Adipocyte (in vitro differentiated cells): ENCODE measurements around the gene RAB44.

Experiments used
- DNase-seq: peaks from one replicate; pipeline ENCODE4 v3.0.0-alpha.2; 2015; ENCODE audit warnings: low read depth
- H3K27me3 ChIP-seq: replicated peaks from 2 replicates; pipeline ENCODE4 v1.7.0; 2013; ENCODE audit warnings: mild to moderate bottlenecking, low read length, moderate library complexity; ENCODE audit not compliant: control insufficient read depth, insufficient read depth
- H3K36me3 ChIP-seq: 2 replicates; pipeline ENCODE4 v1.7.0; 2013; ENCODE audit warnings: low read length, mild to moderate bottlenecking, moderate library complexity; ENCODE audit not compliant: control insufficient read depth, insufficient read depth, severe bottlenecking
- H3K4me1 ChIP-seq: 2 replicates; pipeline ENCODE4 v1.7.0; 2013; ENCODE audit warnings: mild to moderate bottlenecking, low read length, moderate library complexity; ENCODE audit not compliant: control insufficient read depth, insufficient read depth
- H3K4me3 ChIP-seq: 2 replicates; pipeline ENCODE4 v1.7.0; 2013; ENCODE audit warnings: mild to moderate bottlenecking, low read length, moderate library complexity
- H3K9ac ChIP-seq: 2 replicates; pipeline ENCODE4 v1.7.0; 2013; ENCODE audit warnings: mild to moderate bottlenecking, low read length, moderate library complexity
- H3K9me3 ChIP-seq: 2 replicates; pipeline ENCODE4 v1.7.0; 2013; ENCODE audit warnings: mild to moderate bottlenecking, low read length, moderate library complexity; ENCODE audit not compliant: control insufficient read depth

The RAB44 gene

DNA sequence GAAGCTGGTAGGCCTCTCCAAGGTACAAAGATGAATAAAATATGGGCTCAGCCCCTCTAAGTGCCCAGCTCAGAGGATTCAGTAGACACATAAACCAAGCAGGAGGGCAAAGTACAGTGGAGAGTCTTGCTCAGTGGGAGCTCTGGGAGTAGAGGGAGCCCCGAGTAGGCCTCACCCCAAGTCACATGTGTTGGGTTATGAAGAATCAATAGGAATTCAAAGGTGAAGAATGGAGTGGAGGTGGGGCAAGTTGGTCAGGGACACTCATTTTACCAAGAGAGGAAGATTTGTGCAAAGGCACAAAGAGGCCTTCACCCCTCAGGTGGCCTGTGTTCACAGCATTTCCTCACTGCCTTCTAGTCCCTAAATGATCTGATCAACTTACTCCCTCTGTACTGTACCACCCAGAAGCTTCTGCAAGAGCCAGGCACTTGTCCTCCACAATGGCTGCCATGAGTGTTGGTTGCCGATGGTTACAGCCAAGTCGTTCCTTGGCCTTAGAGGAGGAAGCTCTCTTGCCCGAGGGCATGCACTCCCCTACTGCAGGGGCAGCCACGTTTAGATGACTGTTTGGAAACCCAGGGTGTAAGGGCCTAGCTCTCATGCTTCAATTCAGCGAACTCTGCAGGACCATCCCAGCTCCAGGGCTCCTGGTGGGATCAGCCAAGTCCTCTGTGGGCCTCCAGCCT is 25.8 kb upstream of the RAB44 start:
- Histone ChIP-seq H3K9me3 (no peaks in the 10 kb centered on the region), H3K4me3 (no peak overlapping the region), H3K36me3 (no peaks in the 10 kb centered on the region), H3K27me3 (no peaks in the 10 kb centered on the region), H3K4me1 (peaks cover 32% of the 10 kb centered on the region), H3K9ac (no peak overlapping the region)
- DNase-seq: no peak

DNA sequence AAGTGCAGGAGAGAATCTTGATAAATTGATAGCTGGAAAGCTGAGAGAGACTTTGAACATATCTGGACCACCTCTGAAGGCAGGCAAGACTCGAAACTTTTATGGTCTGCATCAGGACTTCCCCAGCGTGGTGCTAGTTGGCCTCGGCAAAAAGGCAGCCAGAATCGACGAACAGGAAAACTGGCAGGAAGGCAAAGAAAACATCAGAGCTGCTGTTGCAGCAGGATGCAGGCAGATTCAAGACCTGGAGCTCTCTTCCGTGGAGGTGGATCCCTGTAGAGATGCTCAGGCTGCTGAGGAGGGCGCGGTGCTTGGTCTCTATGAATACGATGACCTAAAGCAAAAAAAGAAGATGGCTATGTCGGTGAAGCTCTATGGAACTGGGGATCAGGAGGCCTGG is 23.7 kb upstream of the RAB44 start:
- H3K4me3 ChIP-seq: no peak overlapping the region
- H3K27me3 ChIP-seq: no peaks in the 10 kb centered on the region
- peaks cover 29% of the 10 kb centered on the region for H3K4me1 ChIP-seq
- H3K36me3 ChIP-seq: no peaks in the 10 kb centered on the region
- H3K9me3 ChIP-seq: no peaks in the 10 kb centered on the region
- no peak overlapping the region for H3K9ac ChIP-seq
- DNase-seq: no peak

DNA sequence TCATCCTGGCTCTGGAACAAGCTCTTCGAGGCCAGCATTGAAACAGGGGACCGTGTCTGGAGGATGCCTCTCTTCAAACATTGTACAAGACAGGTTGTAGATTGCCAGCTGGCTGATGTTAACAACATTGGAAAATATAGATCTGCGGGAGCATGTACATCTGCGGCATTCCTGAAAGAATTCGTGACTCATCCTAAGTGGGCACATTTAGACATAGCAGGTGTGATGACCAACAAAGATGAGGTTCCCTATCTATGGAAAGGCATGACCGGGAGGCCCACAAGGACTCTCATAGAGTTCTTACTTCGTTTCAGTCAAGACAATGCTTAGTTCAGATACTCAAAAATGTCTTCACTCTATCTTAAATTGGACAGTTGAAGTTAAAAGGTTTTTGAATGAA is 22.7 kb upstream of the RAB44 start:
- Histone ChIP-seq H3K9me3 (no peaks in the 10 kb centered on the region), H3K36me3 (no peaks in the 10 kb centered on the region), H3K4me1 (peaks cover 26% of the 10 kb centered on the region), H3K9ac (no peak overlapping the region), H3K27me3 (no peaks in the 10 kb centered on the region), H3K4me3 (no peak overlapping the region)
- DNase-seq: no peak

DNA sequence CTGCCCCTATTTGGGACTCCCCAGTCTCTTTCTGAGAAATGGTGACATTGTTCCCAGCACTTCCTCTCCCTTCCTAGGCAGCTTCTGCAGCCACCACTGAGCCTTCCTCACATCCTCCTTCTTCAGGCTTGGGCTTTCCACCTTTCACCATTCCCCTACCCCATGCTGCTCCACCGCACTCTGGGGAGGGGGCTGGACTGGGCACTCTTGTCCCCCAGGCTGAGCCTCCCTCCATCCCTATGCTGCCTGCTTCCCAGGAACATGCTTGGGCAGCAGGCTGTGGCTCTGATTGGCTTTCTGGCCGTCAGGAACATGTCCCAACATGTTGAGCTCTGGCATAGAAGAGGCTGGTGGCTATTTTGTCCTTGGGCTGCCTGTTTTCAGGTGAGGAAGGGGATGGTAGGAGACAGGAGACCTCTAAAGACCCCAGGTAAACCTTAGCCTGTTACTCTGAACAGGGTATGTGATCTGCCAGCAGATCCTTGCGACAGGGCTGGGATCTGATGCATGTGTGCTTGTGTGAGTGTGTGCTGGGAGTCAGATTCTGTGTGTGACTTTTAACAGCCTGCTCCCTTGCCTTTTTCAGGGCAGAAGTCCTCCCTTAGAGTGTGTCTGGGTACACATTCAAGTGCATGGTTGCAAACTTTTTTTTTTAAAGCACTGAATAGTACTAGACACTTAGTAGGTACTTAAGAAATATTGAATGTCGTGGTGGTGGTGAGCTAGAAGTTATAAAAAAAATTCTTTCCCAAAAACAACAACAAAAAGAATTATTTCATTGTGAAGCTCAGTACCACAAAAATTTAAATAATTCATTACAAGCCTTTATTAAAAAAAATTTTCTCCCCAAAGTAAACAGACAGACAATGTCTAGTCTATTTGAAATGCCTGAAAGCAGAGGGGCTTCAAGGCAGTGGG is 21.2 kb upstream of the RAB44 start:
- no peaks in the 10 kb centered on the region for H3K9me3 ChIP-seq
- peak; percentile 59 for DNase-seq
- peaks cover 6% of the 10 kb centered on the region for H3K36me3 ChIP-seq
- no peaks in the 10 kb centered on the region for H3K27me3 ChIP-seq
- H3K4me1 ChIP-seq: peaks cover 31% of the 10 kb centered on the region
- H3K4me3 ChIP-seq: peak overlapping the region; percentile 99
- peak overlapping the region; percentile 89 for H3K9ac ChIP-seq

DNA sequence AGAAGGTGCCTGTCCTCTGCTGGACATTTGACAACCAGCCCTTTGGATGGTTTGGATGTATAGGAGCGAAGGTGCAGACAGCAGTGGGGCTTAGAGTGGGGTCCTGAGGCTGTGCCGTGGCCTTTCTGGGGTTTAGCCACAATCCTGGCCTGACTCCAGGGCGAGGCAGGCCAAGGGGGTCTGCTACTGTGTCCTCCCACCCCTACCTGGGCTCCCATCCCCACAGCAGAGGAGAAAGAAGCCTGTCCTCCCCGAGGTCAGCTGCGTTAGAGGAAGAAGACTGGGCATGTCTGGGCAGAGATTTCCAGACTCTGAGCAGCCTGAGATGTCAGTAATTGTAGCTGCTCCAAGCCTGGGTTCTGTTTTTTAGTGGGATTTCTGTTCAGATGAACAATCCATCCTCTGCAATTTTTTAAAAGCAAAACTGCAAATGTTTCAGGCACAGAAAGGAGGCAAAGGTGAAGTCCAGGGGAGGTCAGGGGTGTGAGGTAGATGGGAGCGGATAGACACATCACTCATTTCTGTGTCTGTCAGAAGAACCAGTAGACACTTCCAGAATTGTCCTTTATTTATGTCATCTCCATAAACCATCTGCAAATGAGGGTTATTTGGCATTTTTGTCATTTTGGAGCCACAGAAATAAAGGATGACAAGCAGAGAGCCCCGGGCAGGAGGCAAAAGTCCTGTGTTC is 20.4 kb upstream of the RAB44 start:
- Histone ChIP-seq H3K4me3 (peak overlapping the region; percentile 99), H3K36me3 (peaks cover 10% of the 10 kb centered on the region), H3K9ac (peak overlapping the region; percentile 89), H3K27me3 (no peaks in the 10 kb centered on the region), H3K9me3 (no peaks in the 10 kb centered on the region), H3K4me1 (peaks cover 38% of the 10 kb centered on the region)
- peak; percentile 59 for DNase-seq

DNA sequence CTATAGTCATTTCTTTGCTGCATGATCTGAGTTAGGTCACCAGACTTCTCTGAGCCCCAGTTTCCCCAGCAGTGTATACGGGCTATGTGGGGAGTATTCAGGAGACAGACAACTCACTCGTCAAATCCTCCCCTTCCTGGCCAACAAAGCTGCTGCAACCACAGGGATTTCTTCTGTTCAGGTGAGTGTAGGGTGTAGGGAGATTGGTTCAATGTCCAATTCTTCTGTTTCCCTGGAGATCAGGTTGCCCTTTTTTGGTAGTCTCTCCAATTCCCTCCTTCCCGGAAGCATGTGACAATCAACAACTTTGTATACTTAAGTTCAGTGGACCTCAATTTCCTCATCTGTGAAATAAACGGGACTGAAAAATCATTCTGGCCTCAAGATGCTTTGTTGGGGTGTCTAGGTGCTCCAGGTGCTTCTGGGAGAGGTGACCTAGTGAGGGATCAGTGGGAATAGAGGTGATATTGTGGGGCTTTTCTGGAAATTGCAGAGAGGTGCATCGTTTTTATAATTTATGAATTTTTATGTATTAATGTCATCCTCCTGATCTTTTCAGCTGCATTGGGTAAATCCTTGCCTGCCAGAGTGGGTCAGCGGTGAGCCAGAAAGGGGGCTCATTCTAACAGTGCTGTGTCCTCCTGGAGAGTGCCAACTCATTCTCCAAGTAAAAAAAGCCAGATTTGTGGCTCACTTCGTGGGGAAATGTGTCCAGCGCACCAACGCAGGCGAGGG is 19.7 kb upstream of the RAB44 start:
- peaks cover 17% of the 10 kb centered on the region for H3K36me3 ChIP-seq
- DNase-seq: peak; percentile 36
- no peaks in the 10 kb centered on the region for H3K9me3 ChIP-seq
- H3K9ac ChIP-seq: peak overlapping the region; percentile 89
- H3K4me1 ChIP-seq: peaks cover 45% of the 10 kb centered on the region
- H3K4me3 ChIP-seq: peak overlapping the region; percentile 99
- no peaks in the 10 kb centered on the region for H3K27me3 ChIP-seq

DNA sequence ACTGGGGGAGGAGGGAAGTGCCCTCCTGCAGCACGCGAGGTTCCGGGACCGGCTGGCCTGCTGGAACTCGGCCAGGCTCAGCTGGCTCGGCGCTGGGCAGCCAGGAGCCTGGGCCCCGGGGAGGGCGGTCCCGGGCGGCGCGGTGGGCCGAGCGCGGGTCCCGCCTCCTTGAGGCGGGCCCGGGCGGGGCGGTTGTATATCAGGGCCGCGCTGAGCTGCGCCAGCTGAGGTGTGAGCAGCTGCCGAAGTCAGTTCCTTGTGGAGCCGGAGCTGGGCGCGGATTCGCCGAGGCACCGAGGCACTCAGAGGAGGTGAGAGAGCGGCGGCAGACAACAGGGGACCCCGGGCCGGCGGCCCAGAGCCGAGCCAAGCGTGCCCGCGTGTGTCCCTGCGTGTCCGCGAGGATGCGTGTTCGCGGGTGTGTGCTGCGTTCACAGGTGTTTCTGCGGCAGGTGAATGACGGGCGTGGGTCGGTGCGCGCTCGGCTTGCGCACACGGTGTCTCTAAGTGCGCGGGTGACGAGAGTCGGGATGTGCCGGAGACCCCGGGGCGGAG is 19.1 kb upstream of the RAB44 start, which contains the start of gene CDKN1A:
Gene CDKN1A, plus strand, starts transcription at position 227 of the 555 bp plus-strand sequence. CDS start 5,388 bp downstream, outside the sequence.
- Histone ChIP-seq H3K36me3 (peaks cover 24% of the 10 kb centered on the region), H3K9ac (peak within 1 kb of the TSS; percentile 100), H3K27me3 (no peaks in the 10 kb centered on the region), H3K9me3 (no peaks in the 10 kb centered on the region), H3K4me3 (peak within 1 kb of the TSS; percentile 99), H3K4me1 (peaks cover 51% of the 10 kb centered on the region)
- DNase-seq: peak; percentile 98

DNA sequence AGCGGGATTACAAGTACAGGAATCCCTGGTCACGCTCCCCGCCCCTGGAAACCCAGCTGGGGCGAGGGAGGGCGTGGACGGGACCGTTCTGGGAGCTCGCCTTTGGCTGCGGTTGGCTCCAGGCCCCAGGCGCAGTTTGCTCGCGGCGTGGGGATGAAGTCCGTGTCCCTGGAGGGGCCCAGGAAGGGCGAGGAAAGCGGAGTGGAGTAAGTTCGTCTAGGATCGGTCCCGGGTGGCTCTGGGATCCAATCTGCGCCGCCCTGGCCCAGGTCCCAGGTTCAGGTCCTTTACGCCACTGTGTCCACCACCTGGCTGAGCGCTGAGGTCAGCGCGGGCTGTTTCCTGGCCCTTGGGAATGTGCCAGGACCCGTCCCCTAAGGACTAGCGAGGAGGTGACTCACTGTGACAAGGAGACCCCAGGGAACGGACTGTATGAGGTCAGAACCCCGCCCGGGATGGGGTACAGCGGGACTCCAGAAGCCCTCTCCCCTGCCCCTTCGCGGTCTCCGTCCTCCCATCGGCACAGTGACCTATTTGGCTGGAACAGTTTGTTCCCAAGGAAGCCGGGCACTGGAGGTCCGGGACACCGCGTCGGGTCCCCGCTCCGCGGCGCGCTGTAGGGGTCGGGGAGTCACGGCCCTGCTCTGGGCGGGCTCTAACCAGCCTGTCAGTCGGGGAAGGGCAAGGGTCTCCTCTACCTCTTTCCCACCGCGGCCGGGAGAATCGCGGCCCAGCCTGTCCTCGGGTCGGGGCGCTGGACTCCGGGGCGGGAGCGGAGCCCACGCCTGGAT is 18.4 kb upstream of the RAB44 start:
- Histone ChIP-seq H3K9me3 (no peaks in the 10 kb centered on the region), H3K9ac (peak overlapping the region; percentile 100), H3K4me3 (peak overlapping the region; percentile 99), H3K27me3 (no peaks in the 10 kb centered on the region), H3K36me3 (peaks cover 31% of the 10 kb centered on the region), H3K4me1 (peaks cover 54% of the 10 kb centered on the region)
- peak; percentile 59 for DNase-seq

DNA sequence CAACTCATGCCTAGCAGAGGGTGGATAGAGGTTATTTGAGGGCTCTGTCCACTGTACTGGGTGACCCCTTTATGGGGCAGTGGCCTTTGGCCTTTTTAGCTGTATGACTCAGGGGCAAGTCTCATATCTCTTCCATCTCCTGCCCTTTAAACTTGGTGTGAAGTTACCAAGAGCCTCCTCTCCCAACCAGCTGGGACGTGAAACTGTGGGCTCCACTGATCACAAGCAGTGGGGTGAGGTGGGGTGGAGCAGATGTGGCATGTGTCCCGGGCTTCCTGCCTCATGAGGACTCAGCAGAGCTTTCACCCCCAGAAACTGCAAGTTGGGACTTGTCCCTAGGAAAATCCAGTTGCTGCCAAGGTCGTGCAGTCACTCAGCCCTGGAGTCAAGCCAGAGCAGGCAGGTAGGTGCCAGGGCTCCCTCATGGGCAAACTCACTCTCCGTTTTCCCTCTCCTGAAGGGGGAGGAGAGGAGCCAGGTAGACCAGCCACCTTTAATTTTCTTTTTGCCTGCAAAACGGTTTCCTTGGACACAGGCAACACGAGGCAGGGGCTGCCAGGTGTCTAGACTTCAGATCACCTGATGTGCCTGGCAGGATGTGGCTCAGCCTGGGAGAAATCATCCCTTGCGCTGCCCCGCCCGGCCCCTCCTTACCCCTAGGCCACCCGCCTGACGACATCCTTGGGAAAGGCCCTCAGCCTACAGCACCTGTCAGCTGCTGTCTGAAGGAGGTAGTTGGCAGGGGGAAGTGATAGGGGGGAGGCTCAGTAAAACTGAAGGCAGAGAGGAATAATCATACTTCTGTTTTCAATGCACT is 15.1 kb upstream of the RAB44 start:
- peak overlapping the region; percentile 99 for H3K4me3 ChIP-seq
- H3K27me3 ChIP-seq: no peaks in the 10 kb centered on the region
- no peaks in the 10 kb centered on the region for H3K9me3 ChIP-seq
- DNase-seq: peak; percentile 37
- peaks cover 64% of the 10 kb centered on the region for H3K36me3 ChIP-seq
- peak overlapping the region; percentile 80 for H3K9ac ChIP-seq
- peaks cover 36% of the 10 kb centered on the region for H3K4me1 ChIP-seq
